HG03442 (cell line): Measurements from ENCODE around the gene ZP1.

Source experiments
- ATAC-seq: cut with Tn5 transposase; IDR thresholded peaks from one replicate; pipeline ENCODE4 v1.9.1; 2021; ENCODE audit warnings: mild to moderate bottlenecking, moderate library complexity; ENCODE audit not compliant: unreplicated experiment

Gene ZP1

GRCh38 chr11:60857378-60858232, 9.7 kb upstream of the ZP1 start:
- ATAC-seq, result no peak

DNA sequence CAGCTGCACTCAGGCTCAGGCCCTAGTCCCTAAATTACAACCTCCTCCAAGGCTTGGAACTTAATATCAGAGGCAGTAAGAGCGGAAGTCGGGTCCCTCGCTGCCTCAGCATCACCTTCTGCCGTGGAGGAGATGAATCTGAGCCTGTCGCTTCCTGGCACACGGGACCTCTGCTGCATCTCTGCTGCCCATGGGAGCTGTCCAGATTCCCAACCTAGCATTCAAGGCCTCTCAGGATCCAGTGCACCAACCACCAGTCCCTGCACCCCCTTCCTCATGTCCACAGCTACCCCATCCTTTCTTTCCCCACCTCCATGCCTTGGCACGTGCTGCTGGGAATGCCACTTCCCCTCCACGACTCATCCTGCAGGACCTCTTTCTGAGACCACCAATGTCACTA, 9.1 kb upstream of the ZP1 start:
- no peak for ATAC-seq

- no peak for ATAC-seq
These were observed 8.4 kb upstream of the ZP1 start for GRCh38 chr11:60858731-60859464.

DNA sequence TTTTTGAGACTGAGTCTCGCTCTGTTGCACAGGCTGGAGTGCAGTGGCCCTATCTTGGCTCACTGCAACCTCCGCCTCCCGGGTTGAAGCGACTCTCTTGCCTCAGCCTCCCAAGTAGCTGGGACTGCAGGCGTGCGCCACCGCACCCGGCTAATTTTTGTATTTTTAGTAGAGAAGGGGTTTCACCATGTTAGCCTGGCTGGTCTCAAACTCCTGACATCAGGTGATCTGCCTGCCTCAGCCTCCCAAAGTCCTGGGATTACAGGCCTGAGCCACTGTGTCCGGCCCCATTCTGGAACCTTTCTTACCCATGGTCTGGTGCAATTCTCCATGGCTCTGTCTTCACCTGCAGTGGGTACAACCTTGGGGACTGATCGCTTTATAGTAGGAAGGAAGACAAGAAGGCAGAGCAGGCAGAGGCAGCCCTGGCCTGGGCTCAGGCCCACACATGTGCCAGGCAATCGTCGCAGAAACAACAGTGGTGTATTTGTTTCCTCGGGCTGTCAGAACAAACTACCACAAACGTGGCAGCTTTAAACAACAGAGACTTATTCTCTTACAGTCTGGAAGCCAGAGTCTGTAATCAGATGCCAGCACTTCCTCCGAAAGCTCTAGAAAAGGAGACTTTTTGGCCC, 7.6 kb upstream of the ZP1 start:
- ATAC-seq, result no peak

- ATAC-seq, result no peak
These were observed 6.4 kb upstream of the ZP1 start for GRCh38 chr11:60860943-60861342.

DNA sequence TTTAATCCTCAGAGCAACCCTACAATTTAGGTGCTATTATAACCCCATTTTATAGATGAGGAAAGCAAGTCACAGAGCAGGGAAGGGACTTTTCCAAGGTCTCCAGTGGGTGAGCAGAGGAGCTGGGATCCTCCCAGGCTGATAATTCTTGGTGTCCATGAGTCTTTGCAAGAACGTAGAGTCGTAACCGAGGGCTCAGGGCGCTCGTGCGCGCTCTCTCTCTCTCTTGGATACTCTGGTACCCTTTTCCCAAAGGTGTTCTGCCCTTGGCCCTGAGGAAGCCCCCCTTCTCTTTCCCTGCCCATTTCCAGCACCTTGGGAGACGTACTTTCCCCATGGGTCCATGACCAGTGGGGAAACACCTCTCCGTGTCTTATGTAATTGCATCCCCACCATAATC, 5.2 kb upstream of the ZP1 start:
- no peak for ATAC-seq

GRCh38 chr11:60863550-60864521, 3.5 kb upstream of the ZP1 start:
- no peak for ATAC-seq

DNA sequence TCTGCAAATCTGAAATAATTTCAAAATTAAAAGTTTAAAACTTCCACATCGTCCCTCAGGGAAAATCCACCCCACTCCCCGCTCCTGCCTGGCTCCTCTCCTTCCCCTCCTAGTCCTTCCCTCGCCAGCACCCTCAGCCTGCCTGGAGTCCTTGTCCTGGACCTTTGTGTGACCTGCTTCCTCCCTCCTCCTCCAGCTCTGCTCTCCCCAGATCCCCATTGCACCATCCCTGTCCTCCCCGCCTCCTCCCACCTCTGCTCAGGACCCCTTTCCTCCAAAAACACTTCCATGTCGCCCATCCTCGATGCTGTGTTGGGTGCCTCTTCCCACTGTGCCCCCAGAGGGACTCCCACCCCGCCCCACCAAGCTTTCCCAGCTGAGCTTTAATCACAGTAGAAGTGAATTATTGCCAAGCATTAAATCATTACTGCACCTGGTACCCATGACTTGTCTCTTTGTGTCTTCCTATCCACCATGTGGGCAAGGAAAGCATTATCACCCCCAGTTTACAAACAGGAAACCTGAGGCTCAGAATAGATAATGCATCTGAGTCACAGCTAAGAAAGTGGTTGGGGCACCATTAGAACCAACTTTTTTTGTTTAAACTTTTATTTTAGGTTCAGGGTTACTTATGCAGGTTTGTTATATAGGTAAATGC, 2.4 kb upstream of the ZP1 start:
- no peak for ATAC-seq

DNA sequence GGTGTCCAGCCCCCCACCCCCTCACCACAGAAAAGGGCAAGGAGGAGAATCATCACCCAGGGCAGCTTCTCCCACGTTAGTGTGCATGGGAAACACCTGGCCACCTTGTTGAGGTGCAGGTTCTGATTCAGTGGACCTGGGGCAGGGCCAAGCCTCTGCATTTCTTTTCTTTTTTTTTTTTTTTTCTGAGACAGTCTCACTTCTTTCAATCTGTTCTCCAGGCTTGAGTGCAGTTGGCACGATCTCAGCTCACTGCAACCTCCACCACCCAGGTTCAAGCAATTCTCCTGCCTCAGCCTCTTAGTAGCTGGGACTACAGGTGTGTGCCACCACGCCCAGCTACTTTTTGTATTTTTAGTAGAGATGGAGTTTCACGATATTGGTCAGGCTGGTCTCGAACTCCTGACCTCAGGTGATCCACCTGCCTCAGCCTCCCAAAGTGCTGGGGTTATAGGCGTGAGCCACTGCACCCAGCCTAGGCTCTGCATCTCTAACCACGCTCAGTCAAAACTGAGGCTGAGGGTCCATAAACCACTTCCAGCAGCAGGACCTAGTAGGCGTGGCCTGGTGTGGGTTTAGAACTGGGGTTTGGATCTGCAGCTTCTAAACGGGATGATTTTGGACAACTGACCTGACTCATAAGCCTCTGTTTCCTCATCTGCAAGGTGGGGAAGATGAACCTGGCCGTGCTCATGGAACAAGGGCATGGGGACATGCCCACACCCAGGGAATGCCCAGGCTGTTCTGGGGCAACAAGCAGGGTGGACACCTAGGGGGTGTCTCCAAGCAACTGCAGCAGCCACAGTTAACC, 734 bp downstream of the ZP1 start:
- no peak for ATAC-seq

GRCh38 chr11:60868682-60869450, 1.5 kb downstream of the ZP1 start:
- ATAC-seq, result no peak

DNA sequence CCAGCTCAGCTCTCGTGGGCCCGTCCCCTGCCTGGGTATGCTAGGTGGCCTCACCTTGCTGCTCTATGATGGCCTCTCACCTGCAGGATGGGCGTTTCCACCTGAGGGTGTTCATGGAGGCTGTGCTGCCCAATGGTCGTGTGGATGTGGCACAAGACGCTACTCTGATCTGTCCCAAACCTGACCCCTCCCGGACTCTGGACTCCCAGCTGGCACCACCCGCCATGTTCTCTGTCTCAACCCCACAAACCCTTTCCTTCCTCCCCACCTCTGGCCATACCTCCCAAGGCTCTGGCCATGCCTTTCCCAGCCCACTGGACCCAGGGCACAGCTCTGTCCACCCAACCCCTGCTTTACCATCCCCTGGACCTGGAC, 2.1 kb downstream of the ZP1 start:
- no peak for ATAC-seq

GRCh38 chr11:60870276-60870675, 2.9 kb downstream of the ZP1 start:
- ATAC-seq, result no peak

- no peak for ATAC-seq
These were observed 3.5 kb downstream of the ZP1 start for GRCh38 chr11:60870733-60871377.

DNA sequence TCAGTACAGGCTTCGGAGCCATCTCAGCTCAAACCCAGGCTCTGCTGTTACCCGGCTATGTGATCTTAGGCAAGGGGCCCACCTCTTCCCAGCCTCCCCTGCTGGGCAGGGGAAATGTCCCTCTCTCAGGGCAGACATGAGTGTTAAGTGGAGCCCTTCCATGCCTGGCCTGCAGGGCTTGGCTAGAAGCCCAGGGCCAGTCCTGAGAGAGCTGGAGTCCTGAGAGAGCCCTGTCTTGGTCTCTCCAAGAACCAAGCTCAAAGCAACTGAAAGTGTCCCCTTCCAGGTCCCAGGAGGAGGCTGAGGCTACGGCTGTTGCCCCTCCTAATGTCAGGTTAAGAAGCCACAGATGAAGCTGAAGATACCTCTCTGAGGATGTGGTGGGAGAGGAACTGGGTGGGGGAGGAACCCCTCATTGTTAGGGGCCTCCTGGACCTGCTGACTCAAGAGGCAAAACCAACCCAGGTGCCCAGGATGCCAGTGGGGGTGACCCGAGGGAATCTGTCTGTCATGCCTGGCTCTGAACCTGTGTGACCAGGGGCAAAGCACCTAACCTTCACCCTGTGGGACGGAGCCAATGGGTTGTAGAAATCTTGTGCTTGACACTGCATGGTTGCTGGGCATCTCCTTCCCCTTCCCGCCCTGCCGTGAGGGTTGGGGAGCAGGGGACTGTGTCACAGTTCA, 4.2 kb downstream of the ZP1 start:
- no peak for ATAC-seq

DNA sequence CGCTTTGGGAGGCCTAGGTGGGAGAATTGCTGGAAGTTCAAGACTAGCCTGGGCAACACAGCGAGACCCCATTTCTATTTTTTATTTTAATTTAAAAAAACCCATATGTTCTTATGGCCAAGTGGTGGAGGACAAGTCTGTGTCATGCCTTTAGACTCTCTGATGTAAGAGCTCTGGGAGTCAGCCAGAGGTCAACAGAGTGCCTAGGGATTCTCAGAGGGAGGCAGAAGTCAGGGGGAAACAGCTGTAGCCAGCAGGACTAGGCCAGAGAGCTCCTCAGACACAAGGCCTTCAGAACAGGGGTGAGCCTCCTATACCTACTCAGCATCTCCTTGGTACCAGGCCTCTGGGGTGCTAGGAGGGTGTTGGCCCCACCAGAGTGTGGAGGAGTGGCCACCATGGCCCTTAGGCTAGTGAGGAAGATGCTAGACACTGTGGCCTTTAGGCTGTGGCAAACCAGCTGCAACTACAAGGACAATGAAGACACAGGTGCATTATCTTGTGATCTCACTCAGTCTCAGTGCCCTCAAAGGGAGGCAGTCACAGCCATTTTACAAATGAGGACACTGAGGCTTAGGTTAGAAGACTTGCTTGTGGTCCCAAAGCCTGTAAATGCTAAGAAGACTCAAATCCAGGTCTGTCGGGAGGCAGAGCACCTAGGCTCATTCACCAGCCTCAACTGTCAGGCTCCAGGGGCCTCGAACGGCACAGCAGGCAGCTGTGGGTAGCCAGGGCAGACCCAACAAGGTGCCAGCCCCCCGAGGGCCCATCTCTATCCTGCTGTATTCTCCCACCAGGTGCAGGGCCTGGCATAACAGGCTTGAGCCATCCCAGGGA, 5.0 kb downstream of the ZP1 start:
- no peak for ATAC-seq

GRCh38 chr11:60872961-60873524, 5.7 kb downstream of the ZP1 start:
- ATAC-seq, result no peak
